HG02884 (cell line): Measurements from ENCODE around the gene GALNT18.

ENCODE experiments used
- ATAC-seq: cut with Tn5 transposase; IDR thresholded peaks from one replicate; pipeline ENCODE4 v1.9.1; 2021; ENCODE audit warnings: mild to moderate bottlenecking, moderate library complexity; ENCODE audit not compliant: unreplicated experiment

The GALNT18 gene

DNA sequence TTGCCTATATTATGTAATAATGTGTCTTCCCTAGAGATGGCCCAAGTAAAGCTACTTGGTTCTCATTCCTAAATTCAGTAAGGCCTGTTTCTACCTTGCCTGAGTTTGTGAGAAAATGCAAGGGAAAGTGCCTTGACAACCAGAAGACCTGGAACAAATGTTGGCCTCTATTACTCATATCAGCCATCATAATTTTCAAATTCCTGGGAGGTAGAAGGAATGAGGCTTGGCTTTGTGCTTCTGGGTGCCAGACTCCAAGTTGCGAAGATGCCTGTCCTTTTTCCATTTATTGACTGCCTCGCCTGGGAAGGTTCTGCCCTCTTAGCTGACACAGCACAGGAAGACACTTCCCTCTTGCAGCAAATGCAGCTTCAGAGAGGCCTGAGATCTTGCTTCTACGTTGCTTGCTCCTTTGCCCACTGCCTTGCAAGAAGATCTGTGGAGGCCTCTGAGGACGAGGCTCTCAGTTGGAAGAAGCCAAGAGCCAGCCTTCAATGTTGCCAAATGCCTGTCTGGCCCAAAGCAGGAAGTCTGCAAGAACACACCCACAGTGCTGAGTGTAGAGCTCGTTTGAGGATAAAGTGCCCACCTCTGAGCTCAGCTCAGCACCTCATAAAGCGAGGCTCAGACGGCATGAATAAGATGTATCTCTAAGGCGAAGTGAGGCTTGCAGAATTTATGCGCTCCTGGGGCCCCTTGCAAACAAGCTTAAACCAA lies 120.1 kb downstream of the GALNT18 start:
- no peak for ATAC-seq

DNA sequence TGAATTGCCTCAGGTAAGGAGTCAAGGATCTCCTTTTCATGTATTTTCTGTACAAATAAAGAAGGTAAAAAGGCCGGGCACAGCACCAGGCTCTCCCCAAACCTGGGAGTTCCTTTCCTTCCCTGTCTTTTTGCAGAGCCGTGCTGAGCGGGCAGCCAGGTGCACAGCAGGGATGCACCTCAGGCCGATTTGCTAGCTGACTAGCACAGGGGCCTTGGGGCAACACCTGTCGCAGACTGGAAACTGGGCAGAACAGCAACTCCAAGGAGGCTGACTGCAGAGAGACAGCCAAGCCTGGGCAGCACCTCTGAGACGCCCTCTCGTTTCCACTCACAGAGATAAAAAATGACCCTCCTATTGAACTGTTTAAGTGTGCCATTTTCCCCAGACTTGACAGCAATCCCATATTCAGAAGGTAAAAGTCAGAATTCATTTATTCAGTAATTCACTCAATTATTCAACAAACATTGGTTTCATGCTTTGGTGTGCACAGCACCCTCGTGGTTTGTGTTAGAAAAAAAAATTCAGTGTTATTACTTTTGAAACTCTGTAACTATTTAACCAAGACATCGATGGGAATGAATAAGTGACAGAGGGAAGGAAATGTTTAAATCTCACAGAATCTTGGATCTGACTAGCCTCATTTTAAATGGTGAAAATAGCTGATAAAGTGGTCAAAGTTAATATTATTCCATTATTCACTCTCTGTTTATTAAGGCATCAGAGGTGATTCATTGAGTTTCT lies 120.9 kb downstream of the GALNT18 start:
- no peak for ATAC-seq

DNA sequence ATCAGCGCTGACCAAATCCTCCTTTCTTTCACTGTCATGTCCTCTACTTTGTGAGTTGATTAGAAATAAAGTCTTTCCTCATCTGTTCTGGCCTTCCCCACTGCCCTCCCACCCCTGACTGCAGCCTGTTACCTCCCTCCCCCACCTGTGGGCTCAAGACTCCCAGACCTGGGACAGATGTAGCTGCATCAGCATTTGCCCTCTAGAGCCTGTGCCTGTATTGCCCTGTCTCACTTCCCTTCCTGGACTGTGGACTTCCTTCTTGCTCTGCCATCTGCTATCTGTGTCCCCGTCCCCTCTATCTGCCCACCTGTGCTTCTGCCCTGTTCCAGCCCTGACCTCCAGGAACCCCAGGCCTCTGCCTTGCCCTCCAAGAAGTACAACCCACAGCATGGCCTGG lies 122.5 kb downstream of the GALNT18 start:
- no peak for ATAC-seq

DNA sequence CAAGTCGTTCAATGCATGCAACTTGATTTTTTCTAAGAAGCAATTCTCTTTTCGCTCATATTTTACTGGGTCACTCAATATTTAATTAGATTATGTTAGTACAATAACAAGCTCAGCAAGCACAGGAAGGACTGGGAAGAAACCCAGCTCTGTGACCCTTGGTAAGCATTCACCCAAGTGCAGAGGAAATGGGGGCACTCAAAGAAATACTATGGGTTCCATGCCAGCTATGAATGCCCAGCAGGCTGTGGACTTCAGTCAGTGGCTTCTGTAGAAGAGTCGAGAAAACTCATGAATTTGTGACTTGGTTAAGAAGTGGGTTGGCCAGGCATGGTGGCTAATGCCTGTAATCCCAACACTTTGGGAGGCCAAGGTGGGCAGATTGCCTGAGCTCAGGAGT lies 123.6 kb downstream of the GALNT18 start:
- ATAC-seq = no peak

DNA sequence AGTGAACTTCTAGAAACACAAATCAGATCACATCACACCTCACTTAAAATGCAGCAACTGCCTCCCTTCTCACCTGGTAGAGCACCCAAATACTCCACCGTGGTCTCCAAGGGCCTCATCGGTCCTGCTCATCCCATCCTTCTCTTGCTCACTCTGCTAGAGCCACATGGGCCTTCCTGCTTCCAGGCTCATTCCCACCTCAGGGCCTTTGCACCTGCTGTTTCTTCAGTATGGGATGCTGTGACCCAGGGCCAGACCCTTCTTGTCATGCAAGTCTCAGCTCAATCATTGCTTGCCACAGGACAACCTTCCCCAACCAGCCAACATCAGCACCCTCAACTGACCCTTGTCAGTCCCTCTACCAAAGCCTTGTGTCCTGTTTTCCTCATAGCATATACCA lies 124.9 kb downstream of the GALNT18 start:
- no peak for ATAC-seq

DNA sequence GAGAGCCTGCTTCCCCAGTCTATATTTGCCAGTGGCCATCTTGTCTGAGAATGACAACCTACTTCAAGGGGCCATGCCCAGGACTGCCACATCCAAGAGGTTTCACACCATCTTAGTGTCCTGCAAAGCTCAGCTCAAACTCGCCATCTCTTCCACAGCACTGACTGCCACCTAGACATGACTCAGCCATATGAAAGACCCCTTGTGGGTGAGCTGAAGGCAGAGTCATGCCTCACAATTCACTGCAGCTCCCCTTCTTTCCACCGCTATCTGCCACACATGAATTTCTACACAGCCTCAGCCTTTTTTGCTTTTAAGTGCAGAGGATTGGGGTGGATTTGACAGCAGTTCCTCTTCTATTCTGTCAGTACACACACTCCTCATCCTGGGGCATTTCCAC lies 127.5 kb downstream of the GALNT18 start:
- ATAC-seq = no peak

DNA sequence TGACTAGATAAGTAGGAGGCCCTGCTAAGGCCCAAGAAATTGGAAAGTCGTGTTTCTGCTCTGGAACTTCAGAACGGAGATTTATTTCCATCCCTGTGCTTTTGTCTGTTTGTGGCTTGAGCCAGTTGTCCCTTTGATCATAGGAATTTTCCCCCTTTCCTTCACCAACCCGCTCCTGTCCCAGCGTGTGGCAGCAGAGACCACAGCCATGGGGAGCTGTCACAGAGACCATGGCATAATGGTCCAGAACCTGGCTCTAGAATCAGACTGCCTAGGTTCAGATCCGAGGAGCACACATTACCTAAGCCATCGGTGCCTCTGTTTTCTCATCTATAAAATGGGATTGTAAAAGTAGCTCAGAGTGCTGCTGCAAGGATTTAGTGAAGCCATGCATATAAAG lies 128.1 kb downstream of the GALNT18 start:
- no peak for ATAC-seq

DNA sequence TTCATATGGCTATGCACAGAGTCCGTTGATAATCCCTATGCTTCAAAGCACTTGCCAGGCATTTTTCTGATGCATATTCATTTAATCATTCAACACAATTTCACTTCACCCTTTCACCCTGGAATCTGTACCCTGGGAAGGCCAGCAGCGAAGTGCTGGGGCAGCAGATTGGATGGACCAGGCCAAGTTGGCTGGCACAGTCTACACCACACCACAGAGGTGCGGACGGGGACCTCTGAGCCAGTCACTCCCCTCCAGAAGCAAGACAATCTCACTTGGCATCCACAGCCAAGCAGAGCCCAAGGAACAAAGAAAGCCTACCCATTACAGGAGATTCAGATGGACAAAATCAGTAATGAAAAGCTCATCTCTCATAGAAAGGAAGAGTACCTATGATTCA lies 130.2 kb downstream of the GALNT18 start:
- no peak for ATAC-seq

DNA sequence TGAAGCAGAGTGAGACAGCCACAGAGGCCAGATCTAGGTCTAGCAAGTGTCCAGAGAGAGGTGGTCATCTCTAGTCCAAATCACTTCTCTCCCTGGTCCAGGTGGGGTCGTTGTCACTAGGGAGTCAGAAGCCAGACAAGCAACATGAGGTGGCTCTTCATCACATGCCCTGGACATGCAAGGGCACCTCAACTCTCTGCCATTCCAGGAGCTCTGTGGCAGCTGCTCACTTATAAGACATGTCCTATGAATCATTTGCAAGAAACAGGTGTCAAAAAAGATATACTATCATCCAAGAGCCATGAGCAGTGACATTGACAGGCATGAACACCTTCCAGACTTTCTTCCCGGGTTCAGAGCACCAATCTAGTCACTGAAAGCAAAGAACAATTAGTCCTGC lies 130.8 kb downstream of the GALNT18 start:
- ATAC-seq = no peak

DNA sequence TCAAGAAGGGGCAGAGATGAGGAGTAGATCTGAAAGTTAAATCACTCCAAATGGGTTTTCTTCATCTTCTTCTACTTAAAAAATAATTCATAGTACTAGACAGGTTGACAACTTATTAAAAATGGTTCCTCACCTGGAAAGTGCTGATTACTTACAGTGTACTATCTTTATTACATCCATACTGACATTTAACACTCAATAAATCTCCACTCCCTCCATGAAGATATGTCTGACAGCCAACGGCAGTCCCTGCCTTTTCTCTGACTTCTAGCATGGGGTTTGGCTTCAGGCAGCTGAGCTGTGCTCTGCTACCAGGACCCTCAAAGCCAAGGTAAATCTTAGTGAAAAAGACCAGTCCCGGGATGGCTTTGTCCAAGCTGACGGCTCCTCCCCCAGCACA lies 135.4 kb downstream of the GALNT18 start:
- no peak for ATAC-seq

DNA sequence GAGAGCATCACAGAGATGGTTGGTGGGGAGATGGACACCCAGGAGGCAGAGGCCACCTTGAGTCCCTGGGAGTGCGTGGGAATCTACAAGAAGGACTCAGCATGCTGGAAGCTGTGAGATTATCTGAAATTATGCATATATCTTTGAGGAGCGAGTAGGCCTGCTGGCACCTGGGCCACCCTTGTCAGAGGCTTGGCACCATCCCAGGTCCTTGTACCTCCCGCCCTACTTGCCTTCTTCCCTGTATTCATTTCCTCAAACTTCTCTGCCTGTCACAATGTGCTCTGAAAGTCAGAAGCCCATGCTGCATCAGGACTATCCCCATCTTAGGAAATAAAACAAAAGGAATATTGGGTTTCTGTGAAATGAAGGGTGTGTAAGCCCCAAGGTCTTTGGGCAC lies 135.8 kb downstream of the GALNT18 start:
- ATAC-seq = no peak

DNA sequence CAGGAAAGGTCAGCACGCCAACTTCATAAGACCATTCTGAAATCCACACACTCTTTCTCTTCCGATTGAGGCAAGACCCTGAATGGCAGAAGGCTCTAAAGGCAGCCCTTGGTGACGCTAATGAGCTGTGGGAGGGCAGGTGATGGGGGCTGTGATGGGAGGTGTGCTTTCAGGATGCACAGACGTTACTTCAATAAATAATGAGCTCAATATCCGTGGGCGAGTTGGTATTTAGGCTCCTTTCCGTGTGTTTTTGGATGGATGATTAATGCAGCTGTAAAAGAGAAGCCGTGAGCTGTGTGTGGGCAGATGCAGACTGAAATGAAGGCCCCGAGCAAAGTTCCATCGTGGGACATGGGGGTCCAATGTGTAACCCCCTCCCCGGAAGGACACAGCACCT lies 138.2 kb downstream of the GALNT18 start:
- no peak for ATAC-seq

DNA sequence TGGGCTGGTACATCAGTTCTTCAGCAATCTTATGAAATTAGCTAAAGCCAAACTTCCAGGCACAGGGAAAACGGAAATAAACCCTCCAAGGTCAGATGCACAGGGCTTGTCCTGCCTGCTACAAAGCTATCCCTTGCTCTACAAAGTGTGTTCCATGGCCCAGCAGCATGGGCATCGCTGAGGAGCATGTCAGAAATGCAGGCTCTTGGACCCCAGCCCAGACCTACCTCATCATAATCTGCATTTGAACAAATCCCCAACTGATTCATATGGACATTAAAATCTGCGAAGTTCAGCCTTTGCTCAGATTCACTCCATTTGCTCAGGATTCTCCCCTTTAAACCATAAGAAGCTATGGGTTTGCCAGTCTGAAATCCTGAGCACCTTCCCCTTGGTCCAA lies 139.1 kb downstream of the GALNT18 start:
- no peak for ATAC-seq

DNA sequence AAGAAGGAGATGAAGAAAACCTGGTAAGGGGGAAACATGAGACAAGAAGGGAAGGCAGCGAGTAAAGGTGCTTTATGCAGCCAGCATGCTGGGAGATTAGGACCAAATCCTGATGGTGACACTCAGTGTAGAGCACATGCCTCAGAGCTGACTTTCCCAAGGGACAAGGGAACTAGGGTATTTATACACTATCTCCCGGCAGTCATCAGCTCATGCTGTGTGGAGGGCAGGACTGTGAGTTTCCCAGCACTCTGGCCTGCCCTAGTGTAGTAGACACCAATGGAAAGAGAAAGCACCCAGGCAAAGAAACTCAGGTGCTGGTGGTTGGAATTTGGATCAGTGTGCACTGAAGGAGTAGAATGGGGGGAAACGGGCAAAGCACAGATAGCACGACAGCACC lies 140.4 kb downstream of the GALNT18 start:
- ATAC-seq = no peak

DNA sequence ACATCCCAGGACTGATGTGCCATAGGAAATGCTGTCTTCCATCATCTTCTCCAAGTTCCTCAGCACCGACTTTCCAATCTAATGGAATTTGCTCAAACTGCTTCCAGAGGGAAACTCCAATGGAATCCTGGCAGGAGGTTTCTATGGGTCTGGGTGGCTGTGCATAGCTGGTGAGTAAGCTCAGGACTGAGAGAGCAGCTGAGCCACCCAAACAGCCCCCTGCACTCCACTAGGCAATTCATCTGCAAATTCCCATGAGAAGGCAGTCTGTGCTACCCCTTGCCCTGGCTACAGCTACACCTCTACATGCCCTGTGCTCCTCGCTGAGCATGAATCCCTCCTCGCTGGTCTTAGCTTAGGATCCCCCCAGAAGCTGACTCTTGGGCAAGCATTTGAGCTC lies 140.8 kb downstream of the GALNT18 start:
- ATAC-seq = no peak

DNA sequence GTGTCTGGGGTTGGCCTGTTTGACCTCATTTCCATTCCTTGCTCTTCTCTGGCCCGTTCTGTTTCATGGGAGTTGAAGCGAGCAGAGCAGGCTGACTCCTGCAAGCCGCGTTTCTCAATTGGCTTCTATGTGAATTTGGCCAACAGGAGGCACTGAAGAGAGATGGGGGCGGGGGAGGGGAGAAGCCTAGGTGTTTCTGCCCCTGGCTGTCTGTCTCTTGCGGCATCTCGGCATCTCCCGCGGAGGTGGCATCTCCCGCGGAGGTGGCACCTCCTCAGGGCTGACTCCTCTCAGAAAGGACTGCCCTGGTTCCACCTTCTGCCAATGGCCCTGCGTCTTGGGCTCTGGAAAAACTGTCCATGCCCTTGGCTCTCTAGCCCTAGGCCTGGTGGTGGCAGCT lies 143.1 kb downstream of the GALNT18 start:
- no peak for ATAC-seq

DNA sequence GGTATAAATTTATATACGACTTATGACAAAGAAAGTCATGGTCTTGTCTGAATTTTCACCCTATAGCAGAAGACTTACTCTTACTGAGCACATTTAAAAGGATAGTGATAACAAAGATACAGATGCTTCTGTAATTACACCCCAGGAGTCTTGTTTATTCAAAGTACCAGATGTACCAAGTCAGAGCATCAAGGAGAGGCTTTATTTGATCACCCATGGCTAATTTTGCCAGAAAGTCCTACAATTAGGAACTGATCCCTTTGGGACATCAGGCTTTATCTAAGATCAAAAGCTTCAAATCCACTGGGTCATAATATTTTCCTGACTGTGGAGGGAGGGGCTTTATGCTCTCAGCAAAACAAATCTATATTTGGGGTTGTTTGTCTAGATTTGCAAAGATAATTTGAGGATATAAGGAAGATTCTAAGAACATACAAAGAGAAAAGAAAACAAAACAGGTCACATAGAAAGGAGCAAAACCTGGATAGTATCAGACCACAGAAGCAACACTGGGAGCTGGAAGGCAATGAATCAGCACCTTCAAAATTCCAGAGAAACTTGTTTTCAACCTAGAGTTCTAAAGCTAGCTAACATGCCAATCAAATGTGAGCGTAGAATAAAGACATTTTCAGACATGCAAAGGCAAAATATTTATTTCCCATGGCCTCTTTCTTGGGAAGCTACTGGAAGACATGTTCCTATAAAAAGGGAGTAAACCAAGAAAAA lies 143.9 kb downstream of the GALNT18 start:
- no peak for ATAC-seq

DNA sequence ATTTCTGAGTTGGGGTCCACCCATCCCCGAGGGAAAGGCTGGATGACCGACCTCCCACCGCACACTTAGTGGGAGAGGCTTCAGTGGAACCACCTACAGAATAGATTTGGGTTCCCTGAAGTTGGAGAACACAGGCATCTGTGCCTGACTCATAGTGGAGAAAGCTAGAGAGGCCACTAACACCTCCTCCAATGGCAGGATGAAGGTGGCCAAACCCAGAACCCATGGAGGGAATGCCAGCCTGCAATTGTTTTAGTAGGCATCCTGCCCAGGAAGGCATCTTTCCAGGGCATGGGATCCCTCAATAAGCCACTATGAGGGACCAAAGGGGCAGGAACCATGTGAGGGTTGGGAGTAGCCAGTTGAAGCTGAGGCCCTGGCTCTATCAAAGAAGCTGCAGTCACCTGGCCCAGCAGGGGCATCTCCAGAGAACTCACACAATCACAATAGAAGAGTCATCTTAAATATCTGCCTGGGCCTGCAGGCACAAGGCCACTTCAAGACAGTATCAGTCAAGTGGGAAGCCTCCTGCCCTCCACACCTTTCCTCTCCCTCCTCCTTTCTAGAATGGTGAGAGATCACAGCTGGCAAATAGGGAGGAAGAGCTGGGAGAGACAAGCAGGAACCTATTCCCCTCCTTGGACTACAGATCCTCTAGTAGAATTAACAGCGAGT lies 144.7 kb downstream of the GALNT18 start:
- no peak for ATAC-seq

DNA sequence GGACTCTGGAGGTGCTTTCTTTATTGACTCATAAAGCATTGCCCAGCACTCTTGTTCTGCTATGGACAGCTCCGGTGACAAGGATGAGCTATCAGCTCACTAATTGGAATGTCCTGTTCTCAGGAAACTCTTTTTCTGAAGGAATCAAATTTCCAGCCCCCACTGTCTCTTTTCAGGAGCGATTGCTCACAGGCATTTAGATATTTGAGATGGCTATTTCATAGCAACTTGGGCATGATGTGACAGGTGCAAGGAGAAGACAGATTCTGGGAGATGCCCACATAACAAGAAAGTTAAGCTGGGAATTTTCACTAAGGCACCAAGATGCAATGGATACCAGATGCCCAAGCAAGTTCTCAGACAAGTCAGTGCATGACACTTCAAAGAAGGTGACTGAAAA lies 145.3 kb downstream of the GALNT18 start:
- ATAC-seq = no peak

DNA sequence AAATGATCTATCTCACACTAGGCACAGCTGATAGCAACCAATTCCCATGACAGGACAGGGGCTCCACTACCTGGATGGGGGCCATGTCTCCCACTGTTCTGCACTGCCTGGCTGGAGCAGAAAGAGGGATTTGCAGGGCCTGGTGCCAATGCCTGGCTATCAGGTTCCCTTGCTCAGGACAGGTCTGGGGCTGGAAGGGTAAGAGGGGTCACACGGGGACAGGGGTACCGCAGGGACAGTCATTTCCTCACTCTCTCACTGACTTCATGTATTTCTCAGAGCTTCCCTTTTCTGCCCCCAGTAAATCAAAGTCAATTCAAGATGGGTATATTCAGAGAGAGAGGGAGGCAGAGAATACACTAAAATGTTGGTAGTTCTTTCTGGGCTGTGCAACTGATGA lies 149.7 kb downstream of the GALNT18 start:
- ATAC-seq = no peak

DNA sequence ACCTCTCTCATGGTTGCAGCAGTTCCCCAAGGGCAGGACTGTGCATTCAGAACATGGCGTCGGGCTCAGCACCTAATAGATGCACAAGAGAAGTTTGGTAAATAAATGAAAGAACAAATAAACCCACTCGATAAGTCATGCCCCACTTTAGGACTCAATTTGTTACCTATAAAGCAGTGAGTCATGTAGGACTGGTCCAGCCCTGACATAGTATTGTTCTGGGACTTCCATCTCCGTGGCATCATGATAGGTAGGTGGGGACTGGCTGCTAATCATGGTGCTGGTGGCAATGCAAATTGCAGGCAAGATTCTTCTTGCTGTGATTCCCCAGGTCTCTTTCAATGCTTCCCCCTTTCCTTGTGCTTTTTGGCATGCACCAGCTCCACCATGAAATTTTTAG lies 150.6 kb downstream of the GALNT18 start:
- ATAC-seq = no peak

DNA sequence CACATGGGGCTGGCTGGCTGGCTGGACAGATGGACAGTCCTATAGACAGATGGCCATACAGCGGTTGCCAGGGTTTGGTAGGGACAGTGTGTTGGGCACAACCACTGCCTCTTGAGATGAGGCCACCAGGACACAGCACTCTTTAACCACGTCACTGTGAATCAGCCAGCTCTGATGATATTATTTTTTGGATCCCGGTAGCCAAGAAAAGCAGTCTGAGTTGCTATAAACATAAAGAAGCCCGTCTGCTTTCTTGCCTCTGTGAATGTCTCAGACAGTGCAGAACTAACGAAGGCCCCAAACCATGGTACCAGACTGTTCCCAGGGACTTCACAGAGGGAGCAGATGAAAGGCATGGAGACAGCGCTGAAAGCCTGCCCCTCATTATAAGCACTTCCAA lies 152.9 kb downstream of the GALNT18 start:
- no peak for ATAC-seq
